GM12878 (cell line): ENCODE results near the gene ZNF57. TPM values are rescaled to one million over a fixed set of nuclear protein-coding genes. Genes with fewer than 3 reads are reported as not detected.

Experiments
- ATAC-seq: fragments of 200-7000 bp; cut with Tn5 transposase; 3 replicates; pipeline ENCODE4 v1.9.1; 2020; ENCODE audit warnings: mild to moderate bottlenecking, moderate library complexity
- BruUV-seq: library from RNA; stranded (reverse); fragments of 400-500 nt; replicated peaks from 2 replicates; lab custom pipeline; 2021; lab: Mats Ljungman, UMichigan
- CTCF ChIA-PET: fragments of 300-600 bp; sonication (Branson Sonifier 250); formaldehyde crosslinking; extraction: SDS; loops from one replicate; lab custom pipeline; 2021; ENCODE audit warnings: inconsistent platforms; lab: Yijun Ruan, JAX
- POLR2A ChIA-PET: fragments of 350-600 bp; formaldehyde crosslinking; extraction: SDS; loops from one replicate; lab custom pipeline; 2021; ENCODE audit warnings: inconsistent platforms; lab: Charles Lee
- RAD21 ChIA-PET: fragments of 300-600 bp; sonication (Branson Sonifier 250); formaldehyde crosslinking; loops from one replicate; lab custom pipeline; 2023; ENCODE audit warnings: antibody characterized with exemption; ENCODE audit not compliant: unreplicated experiment; lab: Charles Lee
- SMC1A ChIA-PET: fragments of 300-600 bp; sonication (Branson Sonifier 250); formaldehyde crosslinking; loops from one replicate; lab custom pipeline; 2023; ENCODE audit not compliant: unreplicated experiment, uncharacterized antibody; lab: Charles Lee
- DNase-seq: peaks from one replicate; pipeline ENCODE4 v3.0.0-alpha.2; 2011; ENCODE audit warnings: low read depth, low spot score
- FAIRE-seq: peaks from 3 replicates; lab custom pipeline; 2011; peaks lifted over from hg19 to GRCh38; lab: Jason Lieb, UNC
- H2AFZ ChIP-seq: 2 replicates; pipeline ENCODE4 v1.6.0; 2011; ENCODE audit warnings: low read depth, low read length, control low read depth; ENCODE audit not compliant: control insufficient read depth
- H3K27ac ChIP-seq: 2 replicates; pipeline ENCODE4 v1.5.1; 2011; ENCODE audit warnings: control low read depth; ENCODE audit not compliant: control insufficient read depth, insufficient read depth
- H3K27me3 ChIP-seq, 2 experiments: replicated peaks in 1 of 2; 2 replicates each; pipeline versions ENCODE4 v1.6.0 to v1.6.1; 2011; ENCODE audit warnings: low read length in 1 of 2; ENCODE audit not compliant: control insufficient read depth in 2 of 2, insufficient read depth in 2 of 2
- H3K36me3 ChIP-seq, 2 experiments: 2 replicates each; pipeline ENCODE4 v1.5.1; 2011; ENCODE audit warnings: low read length in 1 of 2; ENCODE audit not compliant: control insufficient read depth in 2 of 2, insufficient read depth in 2 of 2
- H3K4me1 ChIP-seq: 2 replicates; pipeline ENCODE4 v1.6.1; 2011; ENCODE audit warnings: mild to moderate bottlenecking, low read length, moderate library complexity, mixed read lengths; ENCODE audit not compliant: control insufficient read depth, insufficient read depth
- H3K4me2 ChIP-seq: 2 replicates; pipeline ENCODE4 v1.6.0; 2011; ENCODE audit warnings: control low read depth; ENCODE audit not compliant: control insufficient read depth, insufficient read depth
- H3K4me3 ChIP-seq: fragments of 200-600 bp; sonication (generic); 2 replicates; pipeline ENCODE4 v1.5.1; 2016
- H3K79me2 ChIP-seq: 2 replicates; pipeline ENCODE4 v1.6.0; 2011; ENCODE audit warnings: low read length; ENCODE audit not compliant: control insufficient read depth, insufficient read depth
- H3K9ac ChIP-seq: 2 replicates; pipeline ENCODE4 v1.8.0; 2011; ENCODE audit warnings: low read length, control low read depth, mixed read lengths; ENCODE audit not compliant: control insufficient read depth, insufficient read depth
- H3K9me3 ChIP-seq: replicated peaks from 3 replicates; pipeline ENCODE4 v1.5.1; 2011; ENCODE audit warnings: mild to moderate bottlenecking, low read length; ENCODE audit not compliant: control insufficient read depth, insufficient read depth
- H4K20me1 ChIP-seq: 2 replicates; pipeline ENCODE4 v1.6.0; 2011; ENCODE audit not compliant: control insufficient read depth, insufficient read depth
- KLF5 ChIP-seq: fragments of 450-650 bp; IDR thresholded peaks from 2 replicates; pipeline ENCODE4 v1.6.1; 2014; ENCODE audit warnings: mild to moderate bottlenecking; ENCODE audit not compliant: partially characterized antibody
- NRF1 ChIP-seq: conservative IDR thresholded peaks from 2 replicates; pipeline ENCODE4 v1.6.1; 2011; ENCODE audit warnings: mild to moderate bottlenecking, low read depth, low read length, improper control_type of control experiment
- PAX5 ChIP-seq: IDR thresholded peaks from 2 replicates; pipeline ENCODE4 v1.6.1; 2011; ENCODE audit warnings: low read depth, low read length, borderline replicate concordance
- RAD51 ChIP-seq: fragments of 450-650 bp; IDR thresholded peaks from 2 replicates; pipeline ENCODE4 v1.6.1; 2016; ENCODE audit warnings: moderate library complexity, mild to moderate bottlenecking, inconsistent platforms
- SREBF2 ChIP-seq: IDR thresholded peaks from 2 replicates; pipeline ENCODE4 v1.6.1; 2012; ENCODE audit warnings: mild to moderate bottlenecking, low read length
- ZBTB33 ChIP-seq: fragments of 450-650 bp; IDR thresholded peaks from 2 replicates; pipeline ENCODE4 v1.6.1; 2017; ENCODE audit warnings: mild to moderate bottlenecking
- ZBTB4 ChIP-seq: fragments of 450-650 bp; formaldehyde crosslinking; IDR thresholded peaks from 2 replicates; pipeline ENCODE4 v1.4.0; 2022; ENCODE audit warnings: mild to moderate bottlenecking, moderate library complexity
- WGBS: methylation state at CpG from one replicate; pipeline ENCODE4 v1.1.6; 2016; ENCODE audit warnings: low lambda C conversion rate; ENCODE audit not compliant: insufficient replicate concordance, insufficient coverage; ENCODE audit errors: missing lambda C conversion rate; 5-methylcytosine and 5-hydroxymethylcytosine counted together
- in situ Hi-C: fragments of 300-500 bp; cut with MboI; formaldehyde crosslinking; loops from 9 replicates; pipeline ENCODE4 v1.14.3; 2018; ENCODE audit warnings: mixed read lengths
- intact Hi-C: fragments of 100-400 bp; cut with micrococcal nuclease; formaldehyde crosslinking; loops from one replicate; pipeline ENCODE4 v1.14.2; 2022; ENCODE audit not compliant: unreplicated experiment
- polyA plus RNA-seq, 11 experiments: library from polyadenylated mRNA; depleted of rRNA in 4 of 11; unstranded in 6 of 11; stranded (reverse) in 5 of 11; fragments of >200 nt; fragmentation: Nextera tagmentation in 4 of 11; fragmentation: Illumina TruSeq in 1 of 11; extraction: Ambion mirVana in 4 of 11; extraction: Trizol in 1 of 11; gene quantifications; 1 replicate in 1 of 11; 2 replicates in 10 of 11; pipeline versions ENCODE4 v1.2.1 to v1.2.3, GENCODE V29; 2011 to 2016; ENCODE audit warnings: inconsistent platforms in 2 of 11, missing spikeins in 2 of 11, low read depth in 1 of 11
- total RNA-seq, 4 experiments: library from RNA; depleted of rRNA in 3 of 4; stranded (reverse); fragments of >200 nt in 3 of 4; fragmentation: Illumina TruSeq in 1 of 4; extraction: Trizol in 1 of 4; gene quantifications; 2 replicates each; pipeline versions ENCODE4 v1.2.1 to v1.2.3, GENCODE V29; 2013 to 2021

Gene ZNF57
- total and polyA plus RNA-seq, 10 of the 15 experiments (the other 5 are each of a cell fraction or from before 2014, with no cell fraction given): 2.7 to 8.9 (median 5.8) TPM

GRCh38 chr19:2926341-2927031, 25.8 kb downstream of the ZNF57 start:
- SMC1A ChIA-PET: no interaction called here
- no peak for ATAC-seq
- RAD21 ChIA-PET: no interaction called here
- POLR2A ChIA-PET: no interaction called here
- no peak overlapping the region for H3K4me3 ChIP-seq
- no peak for DNase-seq
- H3K4me2 ChIP-seq: no peak overlapping the region
- no TSS peak for BruUV-seq
- H3K36me3 ChIP-seq: no peaks in the 10 kb centered on the region
- H2AFZ ChIP-seq: no peak overlapping the region
- no peaks in the 10 kb centered on the region for H4K20me1 ChIP-seq
- H3K79me2 ChIP-seq: no peaks in the 10 kb centered on the region
- CTCF ChIA-PET: no interaction called here
- FAIRE-seq: no peak
- no peak overlapping the region for H3K27ac ChIP-seq
- in situ Hi-C loops (no loop called here), intact Hi-C loops (no loop called here)
- no peaks in the 10 kb centered on the region for H3K27me3 ChIP-seq
- no peak overlapping the region for H3K9ac ChIP-seq
- H3K9me3 ChIP-seq: no peaks in the 10 kb centered on the region; the same call in 2 of the 3 replicates
- no peaks in the 10 kb centered on the region for H3K4me1 ChIP-seq
- WGBS: 97% methylated on average over 38 of the region's 53 CpGs
- TF ChIP-seq RAD51 (no peak), SREBF2 (no peak), PAX5 (no peak), NRF1 (no peak), KLF5 (no peak), ZBTB33 (no peak), ZBTB4 (CRISPR knock-in tag) (no peak)
- TF ChIP-seq, all 136 proteins: peak for 0
